ENCODE results near the gene CRBN. TPM values are rescaled to one million over a fixed set of nuclear protein-coding genes. Genes with fewer than 3 reads are reported as not detected.
A peak's percentile ranks its signal among the peaks of the same experiment; 100 is the strongest.

The CRBN gene
- total RNA-seq, 1 donor from 2014 or later, result 46.6 TPM

DNA sequence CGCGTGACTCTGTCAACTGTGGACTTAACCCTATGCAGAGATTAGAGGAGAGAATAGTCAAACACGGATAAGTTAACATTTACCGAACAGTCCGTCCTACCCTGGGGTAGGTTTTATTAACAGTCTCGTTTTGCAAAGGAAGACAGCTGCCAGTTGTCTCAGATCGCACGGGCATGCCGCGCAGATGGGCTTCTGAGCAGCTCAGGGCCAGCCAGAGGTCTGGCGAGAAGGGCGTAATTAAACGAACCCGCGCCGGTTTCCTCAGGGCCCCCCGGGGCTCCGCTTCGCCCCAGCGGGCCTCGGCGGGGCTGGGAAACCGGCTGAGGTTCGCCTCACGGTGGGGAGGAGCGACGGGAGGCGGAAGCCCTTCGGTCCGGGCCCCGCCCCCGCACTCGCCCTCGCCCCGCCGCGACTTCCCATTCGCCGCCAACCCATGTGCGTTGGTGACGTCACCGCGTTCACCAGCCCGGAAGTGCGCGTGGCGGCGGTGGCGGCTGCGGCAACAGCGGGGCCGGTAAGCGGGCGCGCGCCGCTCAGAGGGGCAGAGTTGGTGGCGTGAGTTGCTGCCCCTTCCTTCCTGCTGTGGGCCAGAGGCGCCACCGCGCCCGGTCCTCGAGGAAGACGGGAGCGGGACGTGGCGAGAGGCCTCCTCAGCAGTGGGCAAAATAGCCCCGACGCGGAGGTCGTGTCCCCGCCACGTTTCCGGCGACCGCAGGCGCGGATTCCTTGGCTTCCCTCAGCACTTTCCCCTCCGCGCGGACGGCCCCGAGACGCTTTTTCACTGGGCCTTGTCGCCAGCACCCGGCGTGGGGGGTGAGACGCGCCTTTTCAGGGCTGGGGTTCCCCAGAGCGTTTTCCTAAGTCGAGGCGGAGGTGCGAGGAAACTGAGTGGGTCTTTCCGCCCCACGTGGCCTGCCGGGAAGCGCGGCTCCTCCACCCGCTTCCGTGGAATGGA, 52.7 kb downstream of the CRBN start, which contains the start of gene TRNT1:
TSS of gene TRNT1 (plus strand) at position 464 of the 955 bp plus-strand sequence. CDS start 2,101 bp downstream, outside the sequence.
- peak; percentile 99 for ATAC-seq

DNA sequence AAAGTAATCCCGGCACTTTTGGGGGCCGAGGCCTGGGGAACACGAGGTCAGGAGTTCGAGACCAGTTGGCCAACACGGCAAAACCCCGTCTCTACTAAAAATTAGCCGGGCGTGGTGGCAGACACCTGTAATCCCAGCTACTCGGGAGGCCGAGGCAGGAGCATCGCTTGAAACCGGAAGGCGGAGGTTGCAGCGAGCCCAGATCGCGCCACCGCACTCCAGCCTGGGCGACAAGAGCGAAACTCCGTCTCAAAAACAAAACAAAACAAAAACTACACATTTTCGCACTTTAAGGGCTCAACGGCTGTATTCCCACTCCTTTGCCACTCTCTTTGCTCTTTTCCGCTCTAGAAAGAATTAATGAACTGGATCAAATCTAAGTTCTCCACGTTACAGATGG, 53.5 kb downstream of the CRBN start:
- intact Hi-C loops (cut with DNase I), result loop anchor here (10.0 kb wide), 1 partner anchor 49 kb away; the partner anchor contains the start of gene CRBN
- DNase-seq (ENCODE audit: missing footprints) (no peak), ATAC-seq (no peak)

More for the DNA sequence above, 52.7 kb downstream of the CRBN start, which contains the start of gene TRNT1:
- peak; percentile 99 for DNase-seq (ENCODE audit: missing footprints)
- intact Hi-C loops (cut with DNase I), result loop anchor here (10.0 kb wide), 1 partner anchor 48 kb away; the partner anchor contains the start of gene CRBN

DNA sequence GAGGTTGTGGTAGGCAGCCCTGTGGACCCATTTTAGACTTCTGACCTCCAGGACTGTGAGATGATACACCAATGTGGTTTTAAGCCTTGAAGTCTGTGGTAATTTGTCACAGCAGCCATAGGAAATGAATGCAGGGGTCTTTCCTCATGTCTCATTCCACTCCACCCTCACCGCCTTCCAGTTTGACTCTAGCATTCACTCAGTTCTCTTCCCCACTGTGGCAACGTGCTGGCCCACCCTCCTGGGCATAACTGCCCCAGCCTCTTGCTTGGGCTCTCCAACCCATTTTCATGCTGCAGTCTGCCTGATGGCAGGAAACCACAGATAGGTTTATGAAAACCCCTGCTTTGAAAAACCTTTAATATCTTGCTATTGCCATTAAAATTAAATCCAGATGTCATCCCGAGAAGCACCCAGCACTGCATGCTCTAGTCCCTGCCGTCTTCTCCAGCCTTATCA, 60.1 kb downstream of the CRBN start:
- DNase-seq (ENCODE audit: missing footprints) (no peak), ATAC-seq (no peak)
- intact Hi-C loops (cut with DNase I), result no loop called here

DNA sequence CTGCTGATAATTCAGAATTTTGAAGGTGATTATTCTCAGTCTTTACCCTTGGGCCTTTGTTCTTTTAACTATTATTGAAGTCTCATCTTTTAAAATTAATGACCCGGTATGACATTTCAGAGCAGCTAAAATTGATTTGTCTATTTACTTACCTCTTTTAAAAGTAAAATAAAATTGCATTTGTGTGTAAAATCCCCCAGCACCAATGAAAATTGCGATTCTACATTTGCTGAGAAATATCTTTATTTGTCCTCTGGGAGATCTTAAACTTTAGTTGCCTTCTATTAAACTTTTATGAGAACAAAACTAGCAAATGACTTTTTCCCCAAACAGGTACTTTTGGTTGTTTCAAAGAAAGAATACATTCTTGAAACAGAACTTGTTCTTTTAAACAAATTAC, 61.8 kb downstream of the CRBN start:
- intact Hi-C loops (cut with DNase I), result no loop called here
- DNase-seq (ENCODE audit: missing footprints), result no peak
- ATAC-seq, result no peak

DNA sequence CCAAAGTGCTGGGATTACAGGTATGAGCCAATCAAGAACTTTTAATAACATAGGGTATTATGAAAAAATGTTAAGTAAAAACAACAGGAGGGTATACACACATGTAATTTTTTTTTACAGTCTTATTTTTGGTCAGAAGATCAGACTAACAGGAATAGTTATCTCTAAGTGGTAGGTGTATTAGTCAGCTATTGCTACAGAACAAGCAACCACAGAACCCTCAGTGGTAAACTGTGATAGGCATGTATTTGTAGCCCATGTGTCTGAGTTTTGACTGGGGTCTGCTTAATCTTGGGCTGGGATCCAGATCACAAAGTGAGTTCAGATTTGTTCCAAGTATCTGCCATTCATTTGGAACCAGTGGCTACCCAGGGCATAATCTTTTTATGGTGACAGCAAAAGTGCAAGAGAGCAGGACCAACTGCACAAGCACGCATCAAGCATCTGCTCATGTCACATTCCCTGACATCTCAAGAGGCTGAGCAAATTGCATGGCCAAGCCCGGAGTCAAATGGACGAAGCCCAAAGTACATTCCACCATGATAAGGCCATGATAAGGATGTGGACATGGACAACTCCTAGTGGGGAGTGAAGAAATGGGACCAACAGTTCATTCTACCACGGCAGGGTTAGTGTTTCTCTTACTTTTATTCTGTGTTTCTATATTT, 66.3 kb downstream of the CRBN start:
- no peak for DNase-seq (ENCODE audit: missing footprints)
- intact Hi-C loops (cut with DNase I), result no loop called here
- ATAC-seq, result no peak

DNA sequence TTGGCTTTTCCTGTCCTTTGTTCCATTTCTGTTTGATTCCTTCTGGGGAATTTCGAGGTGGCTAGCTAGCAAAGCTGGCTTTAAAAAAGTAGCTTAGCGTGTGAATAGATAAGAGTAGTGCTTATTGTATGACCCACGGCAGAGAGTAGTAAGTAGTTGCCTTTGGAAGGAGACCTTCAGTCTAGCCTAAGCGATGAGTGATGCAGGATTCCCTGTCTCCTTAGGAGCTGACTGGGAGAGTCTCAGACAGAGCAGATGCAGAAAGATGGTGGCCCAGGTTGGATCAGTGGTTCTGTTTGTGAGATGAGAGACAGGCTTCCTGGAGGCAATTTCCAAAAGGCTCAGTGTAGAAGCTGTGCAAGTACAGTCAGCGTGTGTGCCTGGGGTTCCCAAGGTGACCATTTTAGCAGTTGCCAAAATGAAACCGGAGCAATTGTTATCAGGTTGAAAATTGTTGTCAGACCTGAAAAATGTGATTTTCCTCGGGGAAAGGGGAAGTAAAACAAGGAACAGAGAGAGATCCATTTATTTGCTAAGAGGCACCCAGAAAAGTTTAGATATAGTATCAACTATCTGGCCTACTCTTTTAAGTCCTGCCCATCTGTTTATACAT, 68.6 kb downstream of the CRBN start:
- no peak for ATAC-seq
- no peak for DNase-seq (ENCODE audit: missing footprints)
- intact Hi-C loops (cut with DNase I), result no loop called here

DNA sequence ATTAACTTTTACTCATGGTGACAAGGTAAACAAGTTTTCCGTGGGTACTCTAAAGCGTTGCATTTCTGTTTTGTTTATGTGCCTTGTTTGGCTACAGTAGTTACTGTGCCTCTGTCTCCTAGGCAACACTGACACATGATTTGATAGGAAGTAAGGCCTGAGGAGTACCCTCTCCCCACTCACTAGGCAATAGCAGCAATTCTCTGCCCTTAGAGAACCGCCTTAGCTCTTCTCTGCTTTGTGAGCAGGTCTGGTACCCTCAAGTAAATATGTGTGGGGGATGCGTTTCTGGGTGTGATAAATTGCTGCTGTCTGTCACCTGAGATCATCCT, 69.2 kb downstream of the CRBN start, which contains the start of gene IL5RA:
TSS of gene IL5RA (minus strand) at position 76 of the 332 bp plus-strand sequence. CDS start 5,390 bp downstream, outside the sequence.
- intact Hi-C loops (cut with DNase I), result no loop called here
- ATAC-seq, result peak; percentile 68
- DNase-seq (ENCODE audit: missing footprints), result no peak

DNA sequence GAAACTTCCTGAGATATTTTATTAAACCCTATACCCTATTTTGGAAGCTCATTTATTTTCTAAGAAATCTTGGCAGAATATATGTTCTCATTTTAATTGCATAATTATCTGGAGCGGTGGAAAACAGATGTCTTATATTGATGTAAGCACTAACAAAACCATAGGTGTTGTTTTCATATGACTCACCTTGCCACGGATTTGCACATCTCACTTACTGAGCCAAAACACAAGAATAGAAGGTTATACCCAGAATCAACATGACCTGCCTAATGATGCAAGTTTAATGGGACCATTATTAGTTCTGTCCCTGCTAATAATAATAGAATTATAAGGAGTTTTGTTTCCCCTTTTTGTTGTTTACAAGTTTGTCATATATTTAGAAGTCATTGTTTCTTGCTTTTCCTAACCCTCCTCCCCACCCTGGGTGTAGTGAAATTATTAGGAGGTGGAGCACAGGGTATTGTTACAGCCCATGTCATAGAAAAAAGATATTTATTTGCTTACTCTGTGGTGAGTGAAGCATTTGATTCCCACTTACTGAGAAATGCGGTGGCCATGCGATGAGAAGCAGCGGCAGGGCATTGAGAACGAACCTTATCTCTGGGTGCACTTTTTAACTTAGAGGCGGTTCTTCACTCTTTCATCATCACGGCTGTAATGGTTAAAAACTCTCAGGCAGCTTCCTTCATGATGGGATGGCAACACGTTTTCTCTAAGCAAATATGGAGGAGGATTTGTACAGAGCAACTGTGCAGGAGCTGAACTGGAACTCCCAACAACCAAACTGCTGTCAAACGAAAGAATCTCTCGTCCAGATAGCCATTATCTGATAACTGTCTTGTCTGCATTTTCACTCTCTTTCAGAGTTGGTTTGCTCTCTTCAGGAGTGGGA, 69.8 kb downstream of the CRBN start:
- ATAC-seq, result peak; percentile 5
- no peak for DNase-seq (ENCODE audit: missing footprints)
- intact Hi-C loops (cut with DNase I), result no loop called here

DNA sequence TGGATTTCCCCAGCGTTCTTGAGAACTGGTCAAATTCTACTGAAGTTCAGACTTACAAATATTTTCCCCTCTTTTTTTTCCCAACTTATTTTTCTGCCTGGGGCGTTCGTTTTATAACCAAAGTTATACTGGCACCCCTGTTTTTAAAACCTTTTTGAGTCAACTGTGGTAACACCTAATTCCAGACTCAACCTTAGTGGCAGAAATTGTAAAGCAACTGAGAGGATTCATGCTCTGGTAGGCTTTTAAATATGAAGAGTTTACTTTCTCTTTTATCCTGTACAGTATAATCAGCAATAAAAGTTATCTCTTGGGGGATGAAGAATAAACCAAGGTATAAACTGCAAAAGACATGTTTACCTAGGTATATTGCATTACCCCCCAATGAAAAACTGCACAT, 71.6 kb downstream of the CRBN start:
- ATAC-seq (no peak), DNase-seq (ENCODE audit: missing footprints) (no peak)
- intact Hi-C loops (cut with DNase I), result no loop called here

DNA sequence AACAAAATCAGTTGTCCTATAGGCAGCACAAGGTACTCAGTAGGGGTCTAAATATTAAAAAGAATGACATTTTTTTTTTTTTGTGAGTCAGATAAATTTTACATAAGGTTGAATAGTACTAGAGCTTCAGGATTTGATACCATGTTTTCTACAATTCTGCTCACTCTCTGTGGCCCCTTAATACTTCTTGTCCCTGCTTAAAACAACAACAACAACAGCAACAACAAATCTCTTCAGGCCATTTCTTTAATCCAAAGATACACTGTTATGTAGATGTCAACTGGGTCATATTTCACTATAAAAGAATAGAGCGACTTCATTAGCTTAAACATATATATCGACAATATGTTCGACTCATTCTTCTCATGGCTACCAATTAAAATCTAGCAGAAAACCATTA, 72.3 kb downstream of the CRBN start:
- ATAC-seq (no peak), DNase-seq (ENCODE audit: missing footprints) (no peak)
- intact Hi-C loops (cut with DNase I), result no loop called here

DNA sequence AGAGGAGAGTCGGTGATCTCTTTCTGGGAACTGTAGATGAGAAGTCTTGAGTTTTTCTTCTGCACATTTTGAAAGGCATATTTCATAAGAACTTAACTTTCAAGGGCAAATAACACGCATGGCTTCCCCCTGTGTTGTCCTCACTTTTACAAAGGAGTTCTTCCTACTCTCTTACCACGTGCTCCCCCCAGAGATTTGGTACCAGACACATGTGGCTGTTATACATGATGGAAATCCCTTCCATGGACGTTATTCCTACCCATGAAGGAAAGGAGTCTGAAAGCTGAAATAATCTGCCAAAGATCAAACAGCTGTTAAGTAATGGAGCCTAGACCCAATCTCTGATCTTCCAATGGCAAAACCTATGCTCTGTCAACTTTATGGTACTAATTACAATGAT, 73.7 kb downstream of the CRBN start:
- intact Hi-C loops (cut with DNase I), result no loop called here
- ATAC-seq (no peak), DNase-seq (ENCODE audit: missing footprints) (no peak)

DNA sequence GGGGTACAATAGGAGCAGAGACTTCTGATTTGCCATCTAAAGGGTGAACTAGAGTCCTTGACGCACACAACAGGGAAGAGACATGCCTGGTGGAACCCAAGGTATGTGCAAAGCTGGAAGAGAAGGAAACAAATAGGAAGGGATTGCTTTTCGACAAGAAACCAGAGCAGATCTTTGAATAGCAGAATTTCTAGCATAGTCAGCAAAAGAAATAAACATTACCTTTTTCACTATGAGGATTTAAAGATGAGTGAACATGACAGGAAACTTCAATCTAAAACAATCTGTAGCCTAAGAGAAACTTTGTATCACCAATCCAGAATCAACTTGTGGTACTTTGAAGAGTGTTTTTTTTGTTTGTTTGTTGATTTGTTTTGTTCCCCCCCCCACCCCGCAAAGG, 74.2 kb downstream of the CRBN start:
- DNase-seq (ENCODE audit: missing footprints) (no peak), ATAC-seq (no peak)
- intact Hi-C loops (cut with DNase I), result no loop called here

DNA sequence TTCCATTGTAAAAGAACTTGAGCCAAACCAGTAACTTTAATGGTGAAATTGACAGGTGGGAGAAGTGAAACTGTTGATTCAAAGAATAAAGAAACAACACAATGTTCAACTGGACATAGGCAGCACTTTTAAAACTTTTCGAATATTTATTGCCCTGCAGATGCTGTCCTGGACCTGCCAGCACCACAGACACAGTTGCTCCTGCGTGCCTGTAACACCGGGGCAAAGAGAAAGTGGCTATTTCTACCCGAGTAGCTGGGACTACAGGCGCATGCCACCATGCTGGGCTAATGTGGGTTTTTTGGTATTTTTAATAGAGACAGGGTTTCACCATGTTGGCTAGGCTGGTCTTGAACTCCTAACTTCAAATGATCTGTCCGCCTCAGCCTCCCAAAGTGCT, 76.7 kb downstream of the CRBN start:
- DNase-seq (ENCODE audit: missing footprints), result no peak
- no peak for ATAC-seq
- intact Hi-C loops (cut with DNase I), result no loop called here

DNA sequence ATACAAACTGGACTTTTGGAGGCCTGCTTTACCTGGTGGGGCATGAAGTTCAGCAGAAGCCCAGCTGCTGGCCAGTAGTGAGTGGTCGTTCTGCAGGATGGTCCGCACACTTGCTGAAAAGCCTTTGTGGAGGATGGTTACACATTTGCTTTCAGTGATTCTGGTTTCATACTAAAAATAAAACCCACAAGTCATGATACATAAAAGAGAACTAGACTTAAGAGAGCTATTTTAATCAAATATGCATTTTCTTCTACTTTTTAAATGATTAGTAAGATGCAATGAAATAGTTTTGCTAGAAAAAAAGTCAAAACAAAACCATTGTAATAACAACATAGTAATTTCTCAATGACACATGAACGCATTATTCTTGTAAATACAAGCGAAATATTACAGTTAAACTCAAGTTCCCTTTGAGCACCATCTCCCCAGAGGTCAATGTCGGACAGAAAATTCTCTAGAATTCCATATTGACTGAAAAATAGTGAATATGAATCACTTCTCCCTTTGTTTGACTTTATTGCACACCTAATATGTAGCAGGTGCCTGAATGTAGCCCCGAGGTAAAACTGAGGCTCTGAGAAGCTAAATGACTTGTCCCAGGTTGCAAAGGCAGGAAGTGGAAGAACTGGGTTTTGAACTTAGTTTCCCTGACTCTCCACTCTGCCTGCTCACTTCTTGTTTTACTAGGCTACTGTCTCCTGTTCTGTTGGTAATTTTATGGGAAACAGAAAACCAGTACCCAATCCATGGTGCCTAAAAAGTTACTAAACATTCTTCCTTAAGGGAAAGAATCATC, 77.6 kb downstream of the CRBN start:
- intact Hi-C loops (cut with DNase I), result no loop called here
- no peak for DNase-seq (ENCODE audit: missing footprints)
- no peak for ATAC-seq
